A673 (cell line): ENCODE data around the gene GPR132. TPM values are rescaled to one million over a fixed set of nuclear protein-coding genes. Genes with fewer than 3 reads are reported as not detected.

ENCODE experiments used
- BruUV-seq: library from RNA; stranded (reverse); fragments of 400-500 nt; replicated peaks from 2 replicates; lab custom pipeline; 2021; lab: Mats Ljungman, UMichigan
- CTCF ChIA-PET: fragments of 300-600 bp; sonication (Branson Sonifier 250); formaldehyde crosslinking; loops from one replicate; lab custom pipeline; 2022; ENCODE audit warnings: antibody characterized with exemption; lab: Charles Lee
- POLR2A ChIA-PET: fragments of 300-600 bp; sonication (Branson Sonifier 250); formaldehyde crosslinking; loops from one replicate; lab custom pipeline; 2022; ENCODE audit warnings: antibody characterized with exemption; ENCODE audit not compliant: low non-redundant PET; lab: Charles Lee
- DNase-seq: peaks from one replicate; pipeline ENCODE4 v3.0.0-alpha.2; 2015; ENCODE audit warnings: low spot score
- H3K27ac ChIP-seq: fragments of 200-600 bp; sonication (generic); 2 replicates; pipeline ENCODE4 v1.5.1; 2016; ENCODE audit warnings: mixed run types, low read depth, mild to moderate bottlenecking, mixed read lengths, antibody characterized with exemption, low read length; ENCODE audit not compliant: poor library complexity, severe bottlenecking
- H3K27me3 ChIP-seq: fragments of 200-600 bp; sonication (generic); replicated peaks from 2 replicates; pipeline ENCODE4 v1.6.1; 2017; ENCODE audit warnings: mixed run types, low read depth, mild to moderate bottlenecking, mixed read lengths, antibody characterized with exemption, low read length; ENCODE audit not compliant: insufficient read depth, poor library complexity
- H3K36me3 ChIP-seq: fragments of 200-600 bp; sonication (generic); 2 replicates; pipeline ENCODE4 v1.6.1; 2016; ENCODE audit warnings: mixed run types, mild to moderate bottlenecking, mixed read lengths, antibody characterized with exemption, low read length; ENCODE audit not compliant: insufficient read depth, poor library complexity, severe bottlenecking
- H3K4me1 ChIP-seq: fragments of 200-600 bp; sonication (generic); 2 replicates; pipeline ENCODE4 v1.6.1; 2017; ENCODE audit warnings: mixed run types, mild to moderate bottlenecking, mixed read lengths, antibody characterized with exemption, low read length; ENCODE audit not compliant: insufficient read depth, poor library complexity, severe bottlenecking
- H3K4me3 ChIP-seq: fragments of 200-600 bp; sonication (generic); 2 replicates; pipeline ENCODE4 v1.5.1; 2016; ENCODE audit warnings: low read depth, mixed run types, mild to moderate bottlenecking, mixed read lengths, low read length; ENCODE audit not compliant: poor library complexity, severe bottlenecking
- H3K9me3 ChIP-seq: fragments of 200-600 bp; sonication (generic); 2 replicates; pipeline ENCODE4 v1.6.1; 2016; ENCODE audit warnings: mixed run types, low read depth, mild to moderate bottlenecking, mixed read lengths, antibody characterized with exemption, low read length; ENCODE audit not compliant: poor library complexity, severe bottlenecking
- EZH2 ChIP-seq: fragments of 200-600 bp; sonication (generic); IDR thresholded peaks from 2 replicates; pipeline ENCODE4 v1.6.1; 2017; ENCODE audit warnings: borderline replicate concordance, low read depth, mild to moderate bottlenecking, mixed read lengths, antibody characterized with exemption, low read length; ENCODE audit not compliant: poor library complexity, severe bottlenecking
- intact Hi-C: fragments of 100-400 bp; cut with micrococcal nuclease; formaldehyde crosslinking; loops from one replicate; pipeline ENCODE4 v1.10.0; 2022; ENCODE audit not compliant: unreplicated experiment
- total RNA-seq: library from RNA; stranded (reverse); gene quantifications from 2 replicates; pipeline ENCODE4 v1.2.3, GENCODE V29; 2021
- TF ChIP-seq, protein P1 (sequence below): fragments of 300-800, 200-600 bp; sonication (generic); conservative IDR thresholded peaks from 2 replicates; pipeline ENCODE4 v1.5.1; 2017; ENCODE audit warnings: low read depth, mild to moderate bottlenecking, antibody characterized with exemption, low read length, moderate library complexity, mixed read lengths

Gene GPR132
- total RNA-seq, 1 experiment from 2014 or later: not detected

DNA sequence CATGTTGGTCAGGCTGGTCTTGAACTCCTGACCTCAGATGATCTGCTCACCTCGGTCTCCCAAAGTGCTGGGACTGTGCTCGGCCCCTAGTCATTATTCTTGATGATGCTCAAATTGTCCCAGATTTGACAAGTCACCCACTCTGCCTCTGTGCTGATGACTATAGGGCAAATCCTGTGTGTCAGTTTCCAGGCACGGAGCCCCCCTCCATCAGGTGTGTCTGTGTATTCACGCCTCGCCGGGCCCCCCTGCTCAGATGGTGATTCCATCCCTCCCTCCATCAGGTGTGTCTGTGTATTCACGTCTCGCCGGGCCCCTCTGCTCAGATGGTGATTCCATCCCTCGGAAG, 4.3 kb upstream of the GPR132 start:
- no TSS peak for BruUV-seq

DNA sequence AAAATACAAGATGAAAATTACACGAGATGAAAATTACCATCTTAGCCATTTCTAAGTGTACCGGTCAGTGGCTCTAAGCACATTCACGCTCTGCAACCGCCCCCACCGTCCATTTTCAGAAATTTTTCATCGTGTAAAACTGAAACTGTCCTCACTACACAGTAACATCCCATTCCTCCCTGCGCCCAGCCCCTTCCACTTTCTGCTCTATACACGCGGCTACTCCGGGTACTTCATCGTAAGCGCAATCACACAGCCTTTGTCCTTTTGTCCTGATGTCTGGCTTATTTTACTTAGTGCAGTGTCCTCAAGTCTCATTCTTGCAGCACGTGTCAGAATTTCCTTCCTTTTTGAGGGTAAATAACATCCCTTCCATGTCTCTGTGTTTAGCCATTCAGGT, 3.6 kb upstream of the GPR132 start:
- Histone ChIP-seq H3K27me3 (peaks cover 2% of the 10 kb centered on the region), H3K36me3 (no peaks in the 10 kb centered on the region), H3K4me3 (no peak overlapping the region), H3K9me3 (no peaks in the 10 kb centered on the region), H3K27ac (no peak overlapping the region), H3K4me1 (no peaks in the 10 kb centered on the region)
- intact Hi-C loops: no loop called here
- TF ChIP-seq EZH2: no peak
- TF ChIP-seq, protein P1, sequence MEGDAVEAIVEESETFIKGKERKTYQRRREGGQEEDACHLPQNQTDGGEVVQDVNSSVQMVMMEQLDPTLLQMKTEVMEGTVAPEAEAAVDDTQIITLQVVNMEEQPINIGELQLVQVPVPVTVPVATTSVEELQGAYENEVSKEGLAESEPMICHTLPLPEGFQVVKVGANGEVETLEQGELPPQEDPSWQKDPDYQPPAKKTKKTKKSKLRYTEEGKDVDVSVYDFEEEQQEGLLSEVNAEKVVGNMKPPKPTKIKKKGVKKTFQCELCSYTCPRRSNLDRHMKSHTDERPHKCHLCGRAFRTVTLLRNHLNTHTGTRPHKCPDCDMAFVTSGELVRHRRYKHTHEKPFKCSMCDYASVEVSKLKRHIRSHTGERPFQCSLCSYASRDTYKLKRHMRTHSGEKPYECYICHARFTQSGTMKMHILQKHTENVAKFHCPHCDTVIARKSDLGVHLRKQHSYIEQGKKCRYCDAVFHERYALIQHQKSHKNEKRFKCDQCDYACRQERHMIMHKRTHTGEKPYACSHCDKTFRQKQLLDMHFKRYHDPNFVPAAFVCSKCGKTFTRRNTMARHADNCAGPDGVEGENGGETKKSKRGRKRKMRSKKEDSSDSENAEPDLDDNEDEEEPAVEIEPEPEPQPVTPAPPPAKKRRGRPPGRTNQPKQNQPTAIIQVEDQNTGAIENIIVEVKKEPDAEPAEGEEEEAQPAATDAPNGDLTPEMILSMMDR: no peak
- DNase-seq: no peak
- ChIA-PET CTCF (no interaction called here), POLR2A (no interaction called here)
- no TSS peak for BruUV-seq

More for the DNA sequence above, 4.3 kb upstream of the GPR132 start:
- Histone ChIP-seq H3K4me1 (no peaks in the 10 kb centered on the region), H3K4me3 (no peak overlapping the region), H3K9me3 (no peaks in the 10 kb centered on the region), H3K27me3 (peaks cover 2% of the 10 kb centered on the region), H3K27ac (no peak overlapping the region), H3K36me3 (no peaks in the 10 kb centered on the region)
- ChIA-PET CTCF (no interaction called here), POLR2A (no interaction called here)
- no peak for TF ChIP-seq EZH2
- TF ChIP-seq, protein P1: no peak
- intact Hi-C loops: no loop called here
- no peak for DNase-seq

DNA sequence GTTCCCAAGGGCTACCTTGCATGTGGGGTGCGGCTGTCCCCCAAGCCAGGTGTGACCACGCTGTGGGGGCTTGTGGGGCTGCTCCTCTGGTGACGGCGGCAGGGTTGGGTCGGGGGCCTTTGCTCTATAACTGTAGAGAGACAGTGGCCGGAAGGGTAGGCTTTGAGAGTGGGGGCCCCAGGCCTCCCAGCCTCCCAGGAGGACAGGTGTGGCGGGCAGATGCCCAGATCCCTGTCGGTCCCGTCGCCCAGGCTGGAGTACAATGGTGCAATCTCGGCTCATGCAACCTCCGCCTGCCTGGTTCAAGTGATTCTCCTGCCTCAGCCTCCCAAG, 2.7 kb upstream of the GPR132 start:
- no peaks in the 10 kb centered on the region for H3K4me1 ChIP-seq
- H3K27me3 ChIP-seq: peaks cover under 1% of the 10 kb centered on the region
- no peak for DNase-seq
- no peaks in the 10 kb centered on the region for H3K36me3 ChIP-seq
- H3K4me3 ChIP-seq: no peak overlapping the region
- POLR2A ChIA-PET: no interaction called here
- TF ChIP-seq, protein P1: no peak
- TF ChIP-seq EZH2: no peak
- no TSS peak for BruUV-seq
- CTCF ChIA-PET: no interaction called here
- no peaks in the 10 kb centered on the region for H3K9me3 ChIP-seq
- no peak overlapping the region for H3K27ac ChIP-seq
- intact Hi-C loops: no loop called here
